Pancreas (tissue), 10 donors: ENCODE measurements around the gene APH1B. TPM values are rescaled to one million over a fixed set of nuclear protein-coding genes. Genes with fewer than 3 reads are reported as not detected.

Source experiments
- ATAC-seq, 4 donors: fragments of 200-7000 bp; cut with Tn5 transposase; one replicate each; pipeline versions ENCODE4 v1.8.0 to v1.9.1; 2020; ENCODE audit warnings: mild to moderate bottlenecking in 4 of 4, moderate library complexity in 4 of 4
- DNase-seq, 6 donors: peaks; one replicate each; pipeline ENCODE4 v3.0.0-alpha.2; 2020
- FAIRE-seq: peaks from 2 replicates; lab custom pipeline; 2012; peaks lifted over from hg19 to GRCh38; lab: Jason Lieb, UNC
- H3K27ac ChIP-seq, 4 donors: fragments of 200-600 bp; sonication (generic); 1 replicate in 3 of 4; 2 replicates in 1 of 4; pipeline versions ENCODE4 v1.5.0 to v1.8.0; 2020
- H3K27me3 ChIP-seq, 4 donors: fragments of 200-600 bp; one replicate each; pipeline ENCODE4 v1.8.0; 2021
- H3K36me3 ChIP-seq, 3 donors: fragments of 200-600 bp; sonication (generic) in 1 of 3; one replicate each; pipeline versions ENCODE4 v1.5.0 to v1.8.0; 2020 to 2021
- H3K4me1 ChIP-seq, 3 donors: fragments of 200-600 bp; one replicate each; pipeline ENCODE4 v1.8.0; 2021
- H3K4me3 ChIP-seq, 4 donors: fragments of 200-600 bp; sonication (generic) in 2 of 4; one replicate each; pipeline versions ENCODE4 v1.5.0 to v1.8.0; 2020 to 2021
- H3K9me3 ChIP-seq, 4 donors: fragments of 200-600 bp; one replicate each; pipeline ENCODE4 v1.8.0; 2021
- WGBS, 2 donors: extraction: QIAGEN DNeasy Blood & Tissue Kit; methylation state at CpG; one replicate each; pipeline ENCODE4 v1.1.7; 2013; 5-methylcytosine and 5-hydroxymethylcytosine counted together
- intact Hi-C, 3 donors: fragments of 100-400 bp; cut with DNase I; formaldehyde crosslinking; loops; one replicate each; pipeline versions ENCODE4 v1.11.1 to v1.14.2; 2022
- polyA plus RNA-seq, 2 donors: library from polyadenylated mRNA; stranded (reverse); fragments of 200-250 nt; gene quantifications; one replicate each; pipeline ENCODE4 v1.2.3, GENCODE V29; 2013
- total RNA-seq, 6 donors: library from RNA; stranded (reverse); fragmentation: NEBNext Ultra II Directional in 4 of 6; extraction: Animal tissue kit (Norgen Biotek cat#: 25700) in 4 of 6; gene quantifications; one replicate each; pipeline versions ENCODE4 v1.2.1 to v1.2.4, GENCODE V29; 2021 to 2023
- TF ChIP-seq, protein P1 (sequence below), 4 donors: fragments of 200-600 bp; sonication (generic) in 3 of 4; IDR thresholded peaks; one replicate each; pipeline versions ENCODE4 v1.5.0 to v1.8.0; 2021; ENCODE audit warnings: antibody characterized with exemption in 4 of 4
- donor health status: healthy with polysubstance abuse.
- donor health status: DM: no; HTN: no; CAD: no; lungs with moderate emphysema.
- donor health status: DM: no; HTN: no; CAD: no.
- donor health status: control.
- donor health status: control.
- donor health status: Bipolar disorder and iron deficiency.
- donor health status: DM: yes; HTN: yes; CAD: no.
- donor health status: DM: no; HTN: no; CAD: no.
- donor health status: DM: no; HTN: no; CAD: no.
- donor health status: DM: yes; HTN: yes; CAD: no.

APH1B gene
- total and polyA plus RNA-seq, 8 donors, result 3.1 to 11.7 (median 5.8) TPM

DNA sequence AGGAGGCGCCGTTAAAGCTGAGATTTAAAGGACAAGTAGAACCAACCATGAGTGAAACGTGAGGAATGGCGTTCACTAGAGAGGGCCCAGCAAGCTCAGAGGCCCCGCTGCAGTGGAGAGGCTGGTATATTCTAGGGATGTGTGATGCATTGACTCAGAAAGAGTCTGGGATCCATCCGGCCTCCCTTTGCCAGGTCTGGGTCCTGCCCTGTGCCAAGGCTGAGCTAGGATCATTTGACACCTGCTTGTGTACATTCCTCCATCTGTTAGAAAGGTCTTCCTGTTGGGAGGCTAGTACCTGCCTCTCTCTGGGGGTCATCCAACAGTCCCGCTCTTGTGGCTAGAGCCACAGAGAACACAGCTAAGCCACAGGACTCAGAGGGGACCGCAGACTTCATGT, 75.9 kb downstream of the APH1B start:
- Histone ChIP-seq H3K4me1 (peaks cover 25 to 49% (median 40%) of the 10 kb centered on the region in 3 donors), H3K36me3 (no peaks in the 10 kb centered on the region), H3K9me3 (no peaks in the 10 kb centered on the region), H3K27ac (peak overlapping the region in 2 of 4 donors; percentile 57 to 72), H3K27me3 (no peaks in the 10 kb centered on the region), H3K4me3 (no peak overlapping the region)
- TF ChIP-seq, protein P1, sequence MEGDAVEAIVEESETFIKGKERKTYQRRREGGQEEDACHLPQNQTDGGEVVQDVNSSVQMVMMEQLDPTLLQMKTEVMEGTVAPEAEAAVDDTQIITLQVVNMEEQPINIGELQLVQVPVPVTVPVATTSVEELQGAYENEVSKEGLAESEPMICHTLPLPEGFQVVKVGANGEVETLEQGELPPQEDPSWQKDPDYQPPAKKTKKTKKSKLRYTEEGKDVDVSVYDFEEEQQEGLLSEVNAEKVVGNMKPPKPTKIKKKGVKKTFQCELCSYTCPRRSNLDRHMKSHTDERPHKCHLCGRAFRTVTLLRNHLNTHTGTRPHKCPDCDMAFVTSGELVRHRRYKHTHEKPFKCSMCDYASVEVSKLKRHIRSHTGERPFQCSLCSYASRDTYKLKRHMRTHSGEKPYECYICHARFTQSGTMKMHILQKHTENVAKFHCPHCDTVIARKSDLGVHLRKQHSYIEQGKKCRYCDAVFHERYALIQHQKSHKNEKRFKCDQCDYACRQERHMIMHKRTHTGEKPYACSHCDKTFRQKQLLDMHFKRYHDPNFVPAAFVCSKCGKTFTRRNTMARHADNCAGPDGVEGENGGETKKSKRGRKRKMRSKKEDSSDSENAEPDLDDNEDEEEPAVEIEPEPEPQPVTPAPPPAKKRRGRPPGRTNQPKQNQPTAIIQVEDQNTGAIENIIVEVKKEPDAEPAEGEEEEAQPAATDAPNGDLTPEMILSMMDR (IDR thresholded peaks at IDR 0.05), result no peak
- no peak for ATAC-seq
- intact Hi-C loops, result no loop called here
- no peak for FAIRE-seq
- peak in 1 of 6 donors; percentile 54 for DNase-seq
- 76 to 77% methylated on average over 8 of the region's 8 CpGs for WGBS, 2 donors

DNA sequence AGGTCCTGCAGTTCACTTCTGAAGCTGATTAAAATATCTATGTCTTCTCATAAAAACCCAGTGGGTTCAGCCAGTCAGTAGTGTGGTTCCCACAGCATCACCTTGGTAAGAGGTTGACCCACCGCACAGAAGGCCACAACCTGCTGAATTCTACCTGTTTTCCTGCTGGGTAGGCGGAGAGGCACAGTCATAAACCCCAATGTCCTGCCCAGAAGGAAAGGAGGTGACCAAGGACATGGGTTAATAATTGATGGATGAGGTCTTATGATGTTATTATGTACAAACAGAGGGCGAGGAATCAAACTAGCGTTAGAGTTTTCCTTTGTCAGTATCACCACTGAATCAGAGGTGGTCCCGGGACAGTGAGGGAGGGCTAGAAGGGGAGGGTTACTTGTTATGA, 76.5 kb downstream of the APH1B start:
- intact Hi-C loops, result no loop called here
- 18 to 20% methylated on average over 5 of the region's 5 CpGs for WGBS, 2 donors
- FAIRE-seq (no peak), ATAC-seq (peak; percentile 51 to 64 (median 62)), DNase-seq (peak in 2 of 6 donors; percentile 50 to 57)
- TF ChIP-seq, protein P1 (IDR thresholded peaks at IDR 0.05), result no peak
- Histone ChIP-seq H3K4me1 (peaks cover 21 to 43% (median 33%) of the 10 kb centered on the region in 3 donors), H3K9me3 (no peaks in the 10 kb centered on the region), H3K27ac (peak overlapping the region in 3 of 4 donors; percentile 22 to 72 (median 57)), H3K36me3 (no peaks in the 10 kb centered on the region), H3K4me3 (no peak overlapping the region), H3K27me3 (no peaks in the 10 kb centered on the region)

DNA sequence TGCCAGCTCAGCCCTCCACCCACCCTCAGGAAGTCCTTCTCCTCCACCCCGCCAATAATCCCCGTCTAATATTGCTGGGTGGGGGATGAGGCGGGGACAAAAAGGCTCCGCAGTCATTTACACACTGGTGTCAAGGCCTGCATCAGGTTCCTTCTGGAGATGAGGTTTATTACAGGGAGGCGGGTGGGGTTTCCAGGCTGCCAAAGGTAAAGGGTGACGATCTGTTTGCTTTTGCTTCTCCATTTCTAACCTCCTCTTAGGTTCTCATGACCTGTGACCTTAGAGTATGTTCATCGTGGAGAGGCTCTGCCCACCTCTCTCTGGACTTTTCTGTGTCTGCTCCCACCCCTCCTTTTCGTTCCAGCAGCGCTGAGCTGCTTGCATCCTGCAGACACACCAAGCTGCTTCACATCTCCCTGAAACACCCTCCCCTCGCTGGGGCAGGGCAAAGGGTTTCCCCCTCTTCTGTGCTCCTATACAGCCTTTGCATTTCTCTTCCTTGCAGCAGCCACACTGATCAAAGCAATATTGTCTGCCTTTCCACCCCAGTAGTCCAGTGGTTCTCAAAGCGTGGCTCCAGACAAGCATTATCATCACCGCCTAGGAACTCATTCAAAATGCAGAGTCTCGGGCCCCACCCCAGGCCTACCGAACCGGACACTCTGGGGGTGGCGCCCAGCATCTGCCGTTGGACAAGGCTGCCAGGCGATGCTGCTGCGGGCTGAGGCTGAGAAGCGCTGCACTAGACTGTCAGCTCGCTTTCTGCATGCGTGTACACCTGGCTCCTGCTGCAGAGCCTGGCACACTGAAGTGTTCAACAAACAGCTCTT, 77.6 kb downstream of the APH1B start:
- Histone ChIP-seq H3K27ac (peak overlapping the region in 1 of 4 donors; percentile 72), H3K27me3 (no peaks in the 10 kb centered on the region), H3K36me3 (no peaks in the 10 kb centered on the region), H3K4me1 (peaks cover 17 to 33% (median 22%) of the 10 kb centered on the region in 3 donors), H3K4me3 (no peak overlapping the region), H3K9me3 (no peaks in the 10 kb centered on the region)
- TF ChIP-seq, protein P1 (IDR thresholded peaks at IDR 0.05), result no peak
- ATAC-seq (no peak), DNase-seq (no peak), FAIRE-seq (no peak)
- intact Hi-C loops, result no loop called here
- WGBS, 2 donors, result 75 to 83% methylated on average over 22 of the region's 22 CpGs

DNA sequence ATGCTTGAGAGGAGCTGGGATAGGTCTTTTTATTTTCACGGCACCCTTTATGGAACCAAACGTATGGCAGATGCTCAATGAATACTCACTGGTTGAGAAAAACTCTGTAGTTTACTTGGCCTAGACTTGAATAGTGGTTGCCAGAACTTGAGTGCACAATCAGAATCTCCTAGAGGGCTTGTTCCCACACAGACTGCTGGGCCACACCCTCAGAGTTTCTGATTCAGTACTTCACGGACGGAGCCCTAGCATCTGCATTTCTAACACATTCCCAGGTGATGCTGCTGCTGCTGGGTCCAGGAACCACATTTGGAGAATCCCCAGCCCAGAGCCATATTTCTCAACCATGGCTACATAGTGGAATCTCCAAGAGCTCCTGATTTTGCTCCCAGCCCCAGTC, 79.7 kb downstream of the APH1B start:
- no peak overlapping the region for H3K27ac ChIP-seq
- DNase-seq, result no peak
- no peaks in the 10 kb centered on the region for H3K27me3 ChIP-seq
- 67% methylated on average over 4 of the region's 4 CpGs for WGBS, 2 donors
- intact Hi-C loops, result no loop called here
- no peaks in the 10 kb centered on the region for H3K9me3 ChIP-seq
- FAIRE-seq, result no peak
- ATAC-seq, result no peak
- H3K4me3 ChIP-seq, result no peak overlapping the region
- TF ChIP-seq, protein P1 (IDR thresholded peaks at IDR 0.05), result no peak
- peaks cover 17 to 24% (median 21%) of the 10 kb centered on the region in 3 donors for H3K4me1 ChIP-seq
- no peaks in the 10 kb centered on the region for H3K36me3 ChIP-seq

DNA sequence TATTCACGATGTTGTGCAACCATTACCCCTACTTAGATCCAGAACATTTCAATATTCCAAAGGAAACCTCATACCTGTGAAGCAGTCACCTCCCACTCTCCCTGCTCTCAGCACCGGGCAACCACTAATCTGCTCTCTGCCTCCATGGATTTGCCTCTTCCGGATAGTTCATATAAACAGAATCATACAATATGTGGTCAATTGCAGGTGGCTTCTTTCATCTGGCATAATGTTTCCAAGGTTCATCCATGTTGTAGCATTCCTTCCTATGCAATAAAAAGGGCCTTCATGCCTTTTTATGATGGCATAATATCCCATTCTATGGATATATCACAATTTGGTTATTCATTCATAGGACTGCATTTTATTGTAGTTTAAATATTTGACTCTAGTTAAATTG, 80.3 kb downstream of the APH1B start:
- TF ChIP-seq, protein P1 (IDR thresholded peaks at IDR 0.05), result no peak
- no peak overlapping the region for H3K27ac ChIP-seq
- H3K4me1 ChIP-seq, result peaks cover 16 to 30% (median 28%) of the 10 kb centered on the region in 3 donors
- DNase-seq (no peak), ATAC-seq (no peak), FAIRE-seq (peak; percentile 61)
- H3K4me3 ChIP-seq, result no peak overlapping the region
- no peaks in the 10 kb centered on the region for H3K36me3 ChIP-seq
- no peaks in the 10 kb centered on the region for H3K9me3 ChIP-seq
- no peaks in the 10 kb centered on the region for H3K27me3 ChIP-seq
- intact Hi-C loops, result no loop called here
- WGBS, 2 donors, result 70 to 82% methylated on average over 3 of the region's 3 CpGs
